GM19395 (cell line): ENCODE results near the gene GPR158.

Source experiments
- ATAC-seq: cut with Tn5 transposase; IDR thresholded peaks from one replicate; pipeline ENCODE4 v1.9.1; 2021; ENCODE audit warnings: mild to moderate bottlenecking, moderate library complexity; ENCODE audit not compliant: unreplicated experiment

The GPR158 gene

GRCh38 chr10:25206693-25207414, 32.1 kb downstream of the GPR158 start:
- no peak for ATAC-seq

- ATAC-seq: no peak
Observed at GRCh38 chr10:25209618-25210017, 34.8 kb downstream of the GPR158 start.

DNA sequence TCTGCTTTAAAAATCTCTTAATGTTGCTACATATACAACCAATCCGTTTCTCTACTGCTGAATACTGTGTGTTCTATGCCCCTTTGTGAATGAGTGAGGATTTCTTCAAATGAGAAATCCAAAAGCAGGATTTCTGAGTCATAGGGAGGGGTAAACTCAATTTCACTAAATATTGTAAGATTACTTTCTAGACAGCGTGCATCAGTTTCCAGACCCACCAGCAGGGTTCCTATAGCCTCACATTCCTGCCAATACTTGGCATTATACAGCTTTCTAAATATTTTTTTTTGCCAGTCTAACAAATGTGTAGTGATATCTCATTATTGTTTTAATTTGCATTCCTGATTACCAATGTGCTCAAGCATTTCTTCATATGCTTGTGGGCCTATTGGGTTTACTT, 35.5 kb downstream of the GPR158 start:
- no peak for ATAC-seq

- ATAC-seq: no peak
Observed at GRCh38 chr10:25220156-25220555, 45.4 kb downstream of the GPR158 start.

- no peak for ATAC-seq
Observed at GRCh38 chr10:25222085-25222660, 47.4 kb downstream of the GPR158 start.

DNA sequence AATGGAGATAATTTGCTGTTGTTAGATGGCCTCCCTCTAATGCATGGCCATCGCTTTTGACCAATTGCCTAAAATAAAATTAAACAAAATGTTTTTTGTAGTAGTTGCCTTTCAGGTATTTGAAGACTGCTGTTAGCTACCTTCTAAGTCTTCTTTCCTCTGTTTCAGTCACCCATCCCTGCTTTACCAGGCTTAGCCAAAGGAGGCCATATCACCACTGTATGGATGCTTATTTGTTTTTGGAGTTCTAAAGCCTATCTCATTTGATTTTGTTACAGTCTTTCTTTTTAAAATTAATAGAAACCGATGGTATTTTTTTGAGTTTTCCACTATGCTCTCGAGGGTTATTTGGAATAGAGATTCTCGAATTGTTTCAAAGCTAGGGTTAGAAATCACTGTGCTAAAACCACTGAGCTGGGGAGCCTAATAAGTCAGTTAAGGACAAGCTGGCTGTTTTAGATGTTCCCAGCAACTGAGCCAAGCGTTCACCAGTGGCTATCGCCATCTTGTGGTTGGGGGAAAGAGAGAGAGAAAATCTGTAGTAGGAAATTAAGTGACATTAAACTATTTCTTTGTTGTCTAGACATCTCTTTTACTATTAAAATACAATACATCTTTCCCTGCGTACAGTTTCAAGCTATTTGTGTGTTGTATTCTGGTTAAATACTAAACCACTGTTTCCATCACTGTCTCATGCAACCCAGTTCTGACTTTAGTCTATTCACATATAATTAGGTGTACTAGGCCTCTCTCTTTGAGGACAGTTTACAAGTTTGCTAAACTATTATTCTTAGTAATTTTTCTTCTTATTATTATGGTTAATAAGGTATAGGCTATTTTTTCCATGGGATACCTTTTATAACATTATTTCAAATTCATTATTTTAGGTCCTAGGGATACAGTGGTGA, 52.2 kb downstream of the GPR158 start:
- ATAC-seq: no peak

- ATAC-seq: no peak
Observed at GRCh38 chr10:25231751-25232150, 57.0 kb downstream of the GPR158 start.

- ATAC-seq: no peak
Observed at GRCh38 chr10:25232204-25232603, 57.4 kb downstream of the GPR158 start.

GRCh38 chr10:25245165-25245564, 70.4 kb downstream of the GPR158 start:
- ATAC-seq: no peak

DNA sequence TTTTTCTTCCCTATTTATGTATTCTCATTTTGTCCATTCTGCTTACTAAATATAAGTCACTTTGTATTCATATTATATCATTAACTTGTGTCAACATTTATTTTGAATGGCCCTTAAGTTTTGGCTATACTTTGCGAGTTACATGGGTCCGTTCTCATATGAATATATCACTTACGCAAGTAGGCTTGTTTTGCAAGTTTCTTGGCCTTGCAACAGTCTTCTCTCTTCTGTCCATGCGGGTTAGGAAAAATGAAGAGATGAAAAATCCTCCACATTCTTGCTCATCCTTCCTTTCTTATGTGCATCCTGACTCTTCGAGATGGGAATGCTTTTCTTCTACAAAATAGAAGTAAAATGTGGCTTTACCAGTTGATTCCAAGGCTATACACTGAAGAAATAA, 82.8 kb downstream of the GPR158 start:
- ATAC-seq: no peak

DNA sequence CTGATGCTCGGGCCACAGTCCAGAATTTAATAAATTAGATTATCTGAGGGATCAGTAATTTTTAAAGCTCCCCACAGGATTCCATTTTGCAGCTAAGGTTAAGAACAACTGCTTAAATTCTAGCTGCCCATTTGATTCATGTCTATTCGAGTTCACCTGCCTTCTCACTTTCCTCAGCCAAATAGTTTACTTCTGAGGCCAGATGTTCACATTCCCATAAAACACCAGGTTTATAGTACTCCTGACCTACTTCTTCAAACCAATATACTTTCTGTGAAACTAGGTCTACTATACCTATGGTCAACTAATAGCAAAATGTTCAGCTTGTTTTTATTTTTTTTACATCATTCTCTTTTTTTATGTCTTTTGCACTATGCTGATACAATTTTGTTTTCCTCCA, 86.3 kb downstream of the GPR158 start:
- ATAC-seq: no peak

- ATAC-seq: no peak
Observed at GRCh38 chr10:25261558-25261957, 86.8 kb downstream of the GPR158 start.

DNA sequence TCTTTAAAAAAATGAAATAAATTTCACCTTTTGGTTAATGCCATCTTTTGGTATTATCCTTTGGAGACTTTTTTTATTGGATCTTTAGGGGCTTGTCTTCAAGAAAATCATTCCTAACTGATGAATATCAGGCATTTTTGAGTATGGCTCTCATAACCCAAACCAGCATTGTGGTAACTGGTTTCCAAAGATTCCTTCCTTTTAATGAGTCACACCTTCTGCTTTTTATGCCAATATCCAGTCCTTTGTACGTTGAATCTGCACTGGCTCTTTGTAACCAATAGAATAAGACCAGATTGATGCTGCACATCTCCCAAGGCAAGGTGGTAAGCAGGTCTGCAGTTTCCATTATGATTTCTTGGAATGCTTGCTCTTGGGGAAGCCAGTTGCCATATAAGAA, 89.1 kb downstream of the GPR158 start:
- ATAC-seq: no peak

DNA sequence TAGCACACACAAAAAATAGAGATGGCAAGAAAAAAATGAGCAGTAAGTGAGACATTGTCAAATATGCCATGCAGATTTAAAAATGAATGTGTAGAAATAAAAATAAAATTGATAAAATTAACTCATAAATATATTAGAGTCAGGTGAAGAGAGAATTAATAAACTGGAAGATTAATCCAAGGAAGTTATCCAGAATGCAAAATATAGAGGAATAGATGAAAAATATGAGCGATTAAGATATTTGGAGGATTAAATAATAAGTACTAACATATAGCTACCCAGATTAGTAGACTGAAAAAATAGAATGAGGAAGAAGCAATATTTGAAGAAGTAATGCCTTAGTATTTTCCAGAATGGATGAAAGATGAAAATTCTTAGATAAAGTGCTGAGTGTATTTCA, 103.4 kb downstream of the GPR158 start:
- no peak for ATAC-seq

DNA sequence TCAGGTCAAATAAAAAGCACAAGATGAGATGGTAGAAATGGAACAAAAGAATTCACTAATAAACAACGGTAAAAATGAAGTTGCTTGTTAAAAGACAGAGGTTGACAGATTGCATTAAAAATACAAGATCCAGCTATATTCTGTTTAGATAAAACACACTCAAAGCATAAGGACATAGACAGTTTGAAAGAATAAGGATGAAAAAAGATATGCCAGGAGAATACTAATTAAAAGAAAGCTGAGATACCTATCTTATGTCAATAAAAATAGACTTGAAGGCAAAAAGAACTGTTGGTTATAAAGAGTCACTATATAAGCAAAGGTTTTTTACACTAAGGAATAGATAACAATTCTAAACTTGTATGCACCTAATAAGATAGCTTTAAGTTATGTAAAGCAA, 105.3 kb downstream of the GPR158 start:
- ATAC-seq: no peak

DNA sequence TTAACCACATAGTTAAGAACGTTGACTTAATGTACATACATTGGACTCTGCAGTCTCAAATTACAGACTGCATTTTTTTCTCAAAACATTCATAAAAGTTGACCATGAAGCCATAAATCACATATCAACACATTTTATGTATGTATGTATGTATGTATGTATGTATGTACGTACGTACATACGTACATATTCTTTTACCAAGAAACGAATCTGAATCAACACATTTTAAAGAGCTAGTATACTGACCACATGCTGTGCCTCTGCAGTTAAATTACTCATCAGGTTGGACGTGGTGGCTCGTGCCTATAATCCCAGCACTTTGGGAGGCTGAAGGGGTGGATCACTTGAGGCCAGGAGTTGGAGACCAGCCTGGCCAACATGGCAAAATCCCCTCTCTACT, 105.8 kb downstream of the GPR158 start:
- ATAC-seq: no peak

DNA sequence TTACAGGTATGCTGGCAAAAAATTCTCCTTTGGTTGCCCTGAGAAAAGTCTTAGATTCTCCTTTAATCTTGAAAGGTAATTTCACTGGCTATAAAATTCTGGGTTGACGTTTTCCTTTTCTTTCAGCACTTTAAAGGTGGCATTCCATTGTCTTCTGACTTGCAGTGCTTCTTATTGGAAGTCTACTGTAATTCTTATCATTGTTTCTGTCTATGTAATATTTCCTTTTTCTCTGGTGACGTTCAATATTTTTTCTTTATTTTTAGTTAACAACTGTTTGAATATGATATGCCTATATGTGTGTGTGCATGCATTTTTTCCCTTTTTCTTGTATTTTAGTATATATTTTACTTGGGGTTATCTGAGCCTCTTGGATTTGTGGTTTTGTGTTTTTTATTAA, 111.0 kb downstream of the GPR158 start:
- no peak for ATAC-seq

DNA sequence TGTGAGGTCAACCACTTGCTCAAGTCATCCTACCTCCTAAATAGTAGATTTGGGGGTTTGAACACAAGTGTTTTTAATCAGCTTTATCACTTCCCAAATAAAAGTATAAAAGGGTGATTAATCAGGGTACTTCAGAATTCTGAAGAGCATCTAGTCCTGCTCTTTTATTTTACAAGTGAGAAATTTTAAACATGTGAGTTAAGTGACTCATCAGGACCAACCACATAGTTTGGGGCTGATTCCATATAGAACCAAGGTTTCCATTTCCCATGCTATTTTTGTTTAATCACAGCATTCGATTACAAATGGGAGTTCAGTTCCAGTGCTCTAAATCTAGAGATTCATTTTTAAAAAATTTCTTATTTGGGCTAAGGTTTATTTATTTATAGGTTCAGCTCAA, 113.4 kb downstream of the GPR158 start:
- ATAC-seq: no peak

DNA sequence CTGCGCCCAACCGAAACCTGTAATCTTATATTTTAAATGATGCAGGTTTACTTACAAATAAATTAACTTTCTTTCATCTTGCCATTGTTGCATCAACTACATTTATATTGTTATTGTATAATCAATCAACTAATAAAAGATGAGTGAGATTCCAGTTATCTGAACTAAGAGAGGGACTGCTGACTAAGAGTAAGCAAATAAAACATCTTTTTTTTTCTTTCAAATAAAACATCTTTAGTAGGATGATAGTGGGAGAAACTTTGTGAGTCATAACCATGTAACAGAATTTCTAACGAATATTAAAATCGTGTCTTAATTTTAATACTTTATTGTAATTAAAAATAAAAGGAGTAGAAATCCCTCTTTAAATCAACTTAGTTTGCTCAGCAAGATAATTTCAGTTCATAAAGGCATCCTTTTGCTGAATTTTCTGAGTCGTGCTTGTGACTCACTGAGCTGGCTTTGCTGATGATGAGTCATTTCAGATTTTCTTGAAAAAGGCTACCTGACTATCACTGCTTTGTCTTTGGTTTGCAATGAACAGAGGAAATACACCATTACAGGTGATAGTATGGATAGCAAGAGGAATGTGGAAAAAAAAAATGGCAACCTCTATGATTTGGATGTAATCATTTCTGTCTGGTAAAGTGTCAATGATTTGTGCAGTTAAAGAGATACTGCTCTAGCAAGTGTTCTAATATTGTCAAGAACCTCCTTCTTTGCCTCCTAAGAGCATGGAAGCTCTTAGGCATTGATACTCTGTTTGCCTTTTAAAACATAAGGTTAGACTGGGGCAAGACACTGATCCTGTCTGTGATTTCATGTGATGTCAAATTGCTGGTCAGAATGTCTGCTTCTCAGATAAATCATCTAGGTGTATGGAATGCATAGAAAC, 119.5 kb downstream of the GPR158 start:
- no peak for ATAC-seq

DNA sequence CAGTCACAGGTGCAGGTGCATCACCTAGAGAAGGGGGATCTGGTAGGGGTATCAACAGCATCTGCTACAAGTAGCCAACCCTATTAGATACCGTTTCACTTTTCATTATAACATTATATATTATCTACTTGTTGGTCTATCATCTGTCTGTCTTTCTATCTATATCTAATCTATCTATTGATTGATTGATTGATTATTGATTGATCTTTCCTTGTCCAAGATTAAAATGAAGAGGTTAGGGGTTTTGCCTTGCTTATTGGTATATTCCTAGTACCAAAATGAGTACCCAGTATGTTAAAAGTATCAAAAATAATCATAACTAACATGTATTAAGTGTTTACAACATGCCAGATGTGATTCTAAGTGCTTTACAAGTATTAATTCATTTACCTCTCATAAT, 121.5 kb downstream of the GPR158 start:
- no peak for ATAC-seq

- no peak for ATAC-seq
Observed at GRCh38 chr10:25297466-25297865, 122.7 kb downstream of the GPR158 start.
